GM19043 (cell line): ENCODE measurements around the gene ZCCHC7.
"Not testable (repeated sequence)": the region's sequence is repeated elsewhere in the genome, so short reads cannot be mapped to it uniquely, and the experiment has no call there.

Experiments
- ATAC-seq: cut with Tn5 transposase; IDR thresholded peaks from one replicate; pipeline ENCODE4 v1.9.1; 2021; ENCODE audit warnings: low read depth; ENCODE audit not compliant: unreplicated experiment

Gene ZCCHC7

GRCh38 chr9:37203456-37203855 lies 83.1 kb downstream of the ZCCHC7 start:
- ATAC-seq: not testable (repeated sequence)

- no peak for ATAC-seq
These were observed 85.8 kb downstream of the ZCCHC7 start for GRCh38 chr9:37206121-37206620.

- no peak for ATAC-seq
These were observed 89.3 kb downstream of the ZCCHC7 start for GRCh38 chr9:37209431-37210386.

GRCh38 chr9:37210737-37211523 lies 90.6 kb downstream of the ZCCHC7 start:
- ATAC-seq: no peak

- no peak for ATAC-seq
These were observed 92.1 kb downstream of the ZCCHC7 start for GRCh38 chr9:37212435-37212834.

GRCh38 chr9:37215381-37215780 lies 95.0 kb downstream of the ZCCHC7 start:
- ATAC-seq: no peak

- no peak for ATAC-seq
These were observed 95.5 kb downstream of the ZCCHC7 start for GRCh38 chr9:37215830-37216229.

GRCh38 chr9:37217161-37217560 lies 96.8 kb downstream of the ZCCHC7 start:
- no peak for ATAC-seq

- ATAC-seq: no peak
These were observed 98.5 kb downstream of the ZCCHC7 start for GRCh38 chr9:37218800-37219425.

- no peak for ATAC-seq
These were observed 100.6 kb downstream of the ZCCHC7 start for GRCh38 chr9:37220971-37221370.

- ATAC-seq: no peak
These were observed 101.2 kb downstream of the ZCCHC7 start for GRCh38 chr9:37221489-37222106.

GRCh38 chr9:37229455-37229854 lies 109.1 kb downstream of the ZCCHC7 start:
- no peak for ATAC-seq

- ATAC-seq: no peak
These were observed 109.6 kb downstream of the ZCCHC7 start for GRCh38 chr9:37229882-37230482.

GRCh38 chr9:37236822-37237221 lies 116.4 kb downstream of the ZCCHC7 start:
- no peak for ATAC-seq

GRCh38 chr9:37238122-37238521 lies 117.7 kb downstream of the ZCCHC7 start:
- ATAC-seq: no peak

- no peak for ATAC-seq
These were observed 119.0 kb downstream of the ZCCHC7 start for GRCh38 chr9:37239224-37239859.

- ATAC-seq: no peak
These were observed 119.5 kb downstream of the ZCCHC7 start for GRCh38 chr9:37239921-37240320.

- no peak for ATAC-seq
These were observed 121.0 kb downstream of the ZCCHC7 start for GRCh38 chr9:37241340-37241739.

- ATAC-seq: no peak
These were observed 121.7 kb downstream of the ZCCHC7 start for GRCh38 chr9:37242089-37242488.
